HEK293T (cell line): ENCODE results near the gene DYNLRB1.
"Not testable (repeated sequence)": the region's sequence is repeated elsewhere in the genome, so short reads cannot be mapped to it uniquely, and the experiment has no call there.

ENCODE experiments used
- BHLHE40 ChIP-seq: fragments of 450-650 bp; IDR thresholded peaks from 2 replicates; pipeline ENCODE4 v1.6.1; 2016; ENCODE audit warnings: mild to moderate bottlenecking, moderate library complexity, borderline replicate concordance
- ELF4 ChIP-seq: fragments of 450-650 bp; IDR thresholded peaks from 2 replicates; pipeline ENCODE4 v1.6.1; 2017; ENCODE audit warnings: antibody characterized with exemption
- FOXA1 ChIP-seq: fragments of 450-650 bp; IDR thresholded peaks from 2 replicates; pipeline ENCODE4 v1.6.1; 2016; ENCODE audit warnings: mild to moderate bottlenecking
- FOXK2 ChIP-seq: fragments of 450-650 bp; IDR thresholded peaks from 2 replicates; pipeline ENCODE4 v1.6.1; 2016; ENCODE audit warnings: mild to moderate bottlenecking
- HDGF ChIP-seq: fragments of 450-650 bp; IDR thresholded peaks from 2 replicates; pipeline ENCODE4 v1.6.1; 2017; ENCODE audit warnings: antibody characterized with exemption, borderline replicate concordance
- L3MBTL2 ChIP-seq: fragments of 450-650 bp; conservative IDR thresholded peaks from 2 replicates; pipeline ENCODE4 v1.6.1; 2016; ENCODE audit warnings: mild to moderate bottlenecking
- SP1 ChIP-seq: fragments of 450-650 bp; IDR thresholded peaks from 2 replicates; pipeline ENCODE4 v1.6.1; 2017
- SUZ12 ChIP-seq: fragments of 450-650 bp; IDR thresholded peaks from 2 replicates; pipeline ENCODE4 v1.6.1; 2016; ENCODE audit warnings: mild to moderate bottlenecking
- TARDBP ChIP-seq: fragments of 450-650 bp; IDR thresholded peaks from 2 replicates; pipeline ENCODE4 v1.6.1; 2016

DNA sequence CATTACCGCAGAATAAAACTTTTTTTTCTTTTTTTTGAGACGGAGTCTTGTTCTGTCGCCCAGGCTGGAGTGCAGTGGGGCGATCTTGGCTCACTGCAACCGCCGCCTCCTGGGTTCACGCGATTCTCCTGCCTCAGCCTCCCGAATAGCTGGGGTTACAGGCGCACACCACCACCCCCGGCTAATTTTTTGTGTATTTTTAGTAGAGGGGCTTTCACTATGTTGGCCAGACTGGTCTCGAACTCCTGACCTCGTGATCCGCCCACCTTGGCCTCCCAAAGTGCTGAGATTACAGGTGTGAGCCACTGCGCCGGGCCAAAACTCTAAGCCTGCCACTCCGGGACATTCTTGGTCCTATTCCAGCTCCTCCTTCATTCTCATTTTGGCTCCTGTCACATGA, 2.2 kb upstream of the DYNLRB1 start:
- not testable (repeated sequence) for TF ChIP-seq FOXA1, HDGF, SP1, TARDBP, ELF4, BHLHE40, FOXK2, L3MBTL2, SUZ12
